COLO829 (cell line): ENCODE measurements around the gene KRTAP10-1.
"Not testable (repeated sequence)": the region's sequence is repeated elsewhere in the genome, so short reads cannot be mapped to it uniquely, and the experiment has no call there.

Experiments
- DNase-seq: peaks from one replicate; pipeline ENCODE4 v3.0.0; 2012; ENCODE audit warnings: low spot score

KRTAP10-1 gene

GRCh38 chr21:44569861-44570517, 30.0 kb upstream of the KRTAP10-1 start:
- no peak for DNase-seq

- DNase-seq: no peak
Measured at GRCh38 chr21:44568667-44569556, 28.9 kb upstream of the KRTAP10-1 start.

GRCh38 chr21:44568261-44568660, 28.3 kb upstream of the KRTAP10-1 start:
- DNase-seq: no peak

GRCh38 chr21:44567481-44568171, 27.6 kb upstream of the KRTAP10-1 start:
- no peak for DNase-seq

GRCh38 chr21:44566403-44566802, 26.4 kb upstream of the KRTAP10-1 start:
- no peak for DNase-seq

GRCh38 chr21:44564886-44565598, 25.0 kb upstream of the KRTAP10-1 start:
- no peak for DNase-seq

- DNase-seq: no peak
Measured at GRCh38 chr21:44564099-44564498, 24.1 kb upstream of the KRTAP10-1 start.

GRCh38 chr21:44558695-44559094, 18.7 kb upstream of the KRTAP10-1 start, which contains the start of gene KRTAP10-3:
TSS of gene KRTAP10-3 (minus strand) at chr21:44558795. CDS start at chr21:44558715, 80 bp downstream.
- no peak for DNase-seq

- not testable (repeated sequence) for DNase-seq
Measured at GRCh38 chr21:44558329-44558675, 18.3 kb upstream of the KRTAP10-1 start.

GRCh38 chr21:44557491-44558328, 17.7 kb upstream of the KRTAP10-1 start:
- DNase-seq: no peak

- DNase-seq: no peak
Measured at GRCh38 chr21:44556879-44557278, 16.9 kb upstream of the KRTAP10-1 start.

GRCh38 chr21:44555200-44555875, 15.3 kb upstream of the KRTAP10-1 start:
- DNase-seq: no peak

GRCh38 chr21:44552681-44553080, 12.7 kb upstream of the KRTAP10-1 start:
- no peak for DNase-seq

- DNase-seq: no peak
Measured at GRCh38 chr21:44552136-44552535, 12.1 kb upstream of the KRTAP10-1 start.

GRCh38 chr21:44551340-44551961, 11.5 kb upstream of the KRTAP10-1 start, which contains the start of gene KRTAP10-2:
TSS of gene KRTAP10-2 (minus strand) at chr21:44551505. CDS start at chr21:44551458, 47 bp downstream.
- no peak for DNase-seq

GRCh38 chr21:44550807-44551206, 10.8 kb upstream of the KRTAP10-1 start:
- DNase-seq: no peak

GRCh38 chr21:44550285-44550684, 10.3 kb upstream of the KRTAP10-1 start:
- not testable (repeated sequence) for DNase-seq

GRCh38 chr21:44549525-44550211, 9.7 kb upstream of the KRTAP10-1 start:
- DNase-seq: no peak

- DNase-seq: no peak
Measured at GRCh38 chr21:44548922-44549321, 8.9 kb upstream of the KRTAP10-1 start.
